HG03159 (cell line): ENCODE data around the gene FAM89B.
A peak's percentile ranks its signal among the peaks of the same experiment; 100 is the strongest.
"Not testable (repeated sequence)": the region's sequence is repeated elsewhere in the genome, so short reads cannot be mapped to it uniquely, and the experiment has no call there.

Experiments used
- ATAC-seq: cut with Tn5 transposase; IDR thresholded peaks from one replicate; pipeline ENCODE4 v1.9.1; 2021; ENCODE audit warnings: mild to moderate bottlenecking, moderate library complexity; ENCODE audit not compliant: unreplicated experiment

Gene FAM89B

GRCh38 chr11:65572356-65573051, at the start of gene FAM89B:
Gene FAM89B, plus strand, starts transcription at chr11:65572538. Its CDS starts 132 bp downstream, at chr11:65572670.
- ATAC-seq, result no peak

GRCh38 chr11:65522718-65523630, 49.4 kb upstream of the FAM89B start:
- ATAC-seq, result not testable (repeated sequence)

- ATAC-seq, result not testable (repeated sequence)
Observed at GRCh38 chr11:65523631-65523968, 48.7 kb upstream of the FAM89B start.

- ATAC-seq, result no peak
Observed at GRCh38 chr11:65524014-65524740, 48.2 kb upstream of the FAM89B start.

GRCh38 chr11:65524741-65525545, 47.4 kb upstream of the FAM89B start, which contains the start of gene SCYL1:
Gene SCYL1, plus strand, starts transcription at chr11:65525083. Its CDS starts 71 bp downstream, at chr11:65525154.
- ATAC-seq, result peak; percentile 60

DNA sequence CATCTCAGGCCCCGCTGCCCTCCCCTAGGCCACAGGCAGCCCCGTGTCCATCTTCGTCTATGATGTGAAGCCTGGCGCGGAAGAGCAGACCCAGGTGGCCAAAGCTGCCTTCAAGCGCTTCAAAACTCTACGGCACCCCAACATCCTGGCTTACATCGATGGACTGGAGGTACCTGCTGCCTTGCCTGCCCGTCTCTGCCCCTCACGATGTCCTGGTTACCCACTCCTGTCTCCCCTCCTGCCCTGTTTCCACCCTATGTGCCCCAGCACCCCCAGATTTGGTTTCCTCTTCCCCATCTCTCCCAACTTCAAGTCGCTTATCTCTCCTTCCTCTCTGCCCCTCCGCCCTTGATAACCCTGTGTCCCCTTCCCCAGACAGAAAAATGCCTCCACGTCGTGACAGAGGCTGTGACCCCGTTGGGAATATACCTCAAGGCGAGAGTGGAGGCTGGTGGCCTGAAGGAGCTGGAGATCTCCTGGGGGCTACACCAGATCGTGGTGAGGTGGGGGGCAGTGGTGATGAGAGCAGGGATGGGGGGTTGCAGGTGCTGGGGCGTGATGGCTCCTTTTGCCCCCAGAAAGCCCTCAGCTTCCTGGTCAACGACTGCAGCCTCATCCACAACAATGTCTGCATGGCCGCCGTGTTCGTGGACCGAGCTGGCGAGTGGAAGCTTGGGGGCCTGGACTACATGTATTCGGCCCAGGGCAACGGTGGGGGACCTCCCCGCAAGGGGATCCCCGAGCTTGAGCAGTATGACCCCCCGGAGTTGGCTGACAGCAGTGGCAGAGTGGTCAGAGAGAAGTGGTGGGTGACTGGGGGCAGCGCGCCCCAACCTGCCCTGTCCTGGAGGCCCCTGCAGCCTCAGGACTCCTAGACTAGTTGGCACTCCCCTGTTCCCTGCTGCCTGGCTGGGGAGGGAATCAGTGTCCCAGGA, 46.5 kb upstream of the FAM89B start:
- no peak for ATAC-seq

DNA sequence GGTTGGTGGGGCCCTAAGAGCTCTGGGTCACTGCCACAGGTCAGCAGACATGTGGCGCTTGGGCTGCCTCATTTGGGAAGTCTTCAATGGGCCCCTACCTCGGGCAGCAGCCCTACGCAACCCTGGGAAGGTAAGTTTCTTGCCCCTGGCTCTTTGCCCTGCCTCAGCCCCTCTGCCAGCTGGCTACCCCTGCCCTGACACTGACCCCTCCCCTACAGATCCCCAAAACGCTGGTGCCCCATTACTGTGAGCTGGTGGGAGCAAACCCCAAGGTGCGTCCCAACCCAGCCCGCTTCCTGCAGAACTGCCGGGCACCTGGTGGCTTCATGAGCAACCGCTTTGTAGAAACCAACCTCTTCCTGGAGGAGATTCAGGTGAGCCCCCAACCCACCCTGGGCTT, 45.6 kb upstream of the FAM89B start:
- no peak for ATAC-seq

DNA sequence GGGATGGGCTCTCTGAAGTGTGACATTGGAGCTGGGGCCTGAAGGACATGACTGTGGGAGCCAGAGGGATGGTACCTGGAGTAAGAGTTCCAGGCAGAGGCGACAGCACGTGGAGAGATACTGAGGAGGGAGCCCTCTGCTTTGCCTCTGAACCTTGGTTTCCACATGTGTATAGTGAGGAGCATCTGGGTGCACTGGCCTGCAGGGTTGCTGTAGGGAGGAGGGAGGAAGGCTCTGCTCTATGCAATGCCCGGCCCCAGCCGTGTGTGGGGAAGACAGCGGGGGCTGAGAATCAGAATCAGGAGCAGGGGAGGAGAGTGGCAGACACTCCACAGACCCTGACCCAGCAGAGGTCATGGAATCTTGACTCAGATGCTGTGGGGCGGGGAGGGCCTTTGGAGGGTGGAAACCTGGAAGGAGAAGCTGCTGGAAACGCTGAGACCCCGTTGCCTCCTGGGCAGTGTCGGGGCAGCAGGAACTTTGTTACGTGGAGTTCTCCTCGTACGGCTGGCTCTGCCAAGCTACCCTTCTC, 43.5 kb upstream of the FAM89B start:
- ATAC-seq, result no peak

- no peak for ATAC-seq
Observed at GRCh38 chr11:65529475-65530156, 42.7 kb upstream of the FAM89B start.

GRCh38 chr11:65530157-65530496, 42.2 kb upstream of the FAM89B start:
- ATAC-seq, result no peak

- no peak for ATAC-seq
Observed at GRCh38 chr11:65532388-65533064, 39.8 kb upstream of the FAM89B start.

DNA sequence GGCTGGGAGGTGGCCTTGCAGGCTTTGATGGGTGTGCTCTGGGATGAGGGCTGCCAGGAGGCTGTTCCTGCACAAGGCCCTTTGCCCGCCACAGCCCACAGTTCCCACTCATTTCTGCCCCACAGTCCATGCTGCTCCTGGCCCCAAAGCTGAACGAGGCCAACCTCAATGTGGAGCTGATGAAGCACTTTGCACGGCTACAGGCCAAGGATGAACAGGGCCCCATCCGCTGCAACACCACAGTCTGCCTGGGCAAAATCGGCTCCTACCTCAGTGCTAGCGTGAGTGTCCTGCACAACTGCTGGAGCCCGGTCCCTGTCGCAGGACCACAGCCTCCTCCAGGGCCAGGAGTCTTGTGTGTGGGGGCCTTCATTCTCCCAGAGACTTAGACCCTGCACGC, 37.2 kb upstream of the FAM89B start:
- no peak for ATAC-seq

DNA sequence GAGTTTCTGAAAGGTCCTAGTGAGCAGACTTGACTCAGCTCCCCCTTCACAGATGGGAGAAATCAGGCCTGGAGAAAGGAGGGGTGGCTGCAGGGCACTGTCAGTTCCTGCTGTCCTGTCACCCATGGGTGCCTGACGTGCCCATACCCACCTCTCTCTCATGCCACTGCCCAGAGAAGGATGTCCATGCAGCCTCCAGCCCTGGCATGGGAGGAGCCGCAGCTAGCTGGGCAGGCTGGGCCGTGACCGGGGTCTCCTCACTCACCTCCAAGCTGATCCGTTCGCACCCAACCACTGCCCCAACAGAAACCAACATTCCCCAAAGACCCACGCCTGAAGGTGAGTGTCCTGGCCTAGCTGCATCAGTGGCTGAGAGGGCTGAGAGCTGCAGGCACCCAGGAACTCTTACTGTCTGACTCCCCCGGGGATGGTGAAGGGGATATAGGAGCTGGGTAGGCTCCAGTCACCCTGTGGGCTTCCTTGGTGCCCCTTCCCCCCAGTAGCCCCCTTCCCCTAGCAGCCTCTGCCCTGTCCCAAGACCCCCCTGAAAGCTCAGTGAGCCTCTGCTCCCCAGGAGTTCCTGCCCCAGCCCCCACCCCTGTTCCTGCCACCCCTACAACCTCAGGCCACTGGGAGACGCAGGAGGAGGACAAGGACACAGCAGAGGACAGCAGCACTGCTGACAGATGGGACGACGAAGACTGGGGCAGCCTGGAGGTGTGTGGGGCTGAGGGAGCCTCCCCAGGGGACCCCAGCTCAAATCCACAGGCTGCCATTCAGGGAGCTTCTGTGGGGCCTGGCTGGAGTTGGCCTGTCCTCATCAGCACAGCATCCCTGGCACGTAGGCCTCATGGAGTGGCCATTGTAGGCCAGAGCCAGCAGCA, 35.7 kb upstream of the FAM89B start:
- no peak for ATAC-seq

- ATAC-seq, result no peak
Observed at GRCh38 chr11:65537296-65537597, 35.1 kb upstream of the FAM89B start.

GRCh38 chr11:65537620-65538231, 34.6 kb upstream of the FAM89B start:
- ATAC-seq, result no peak

- no peak for ATAC-seq
Observed at GRCh38 chr11:65538232-65538914, 34.0 kb upstream of the FAM89B start.
